GM19328 (cell line): ENCODE data around the gene MBD1.
"Not testable (repeated sequence)": the region's sequence is repeated elsewhere in the genome, so short reads cannot be mapped to it uniquely, and the experiment has no call there.

Source experiments
- ATAC-seq: cut with Tn5 transposase; IDR thresholded peaks from one replicate; pipeline ENCODE4 v1.9.1; 2021; ENCODE audit warnings: mild to moderate bottlenecking, moderate library complexity; ENCODE audit not compliant: unreplicated experiment

Gene MBD1, protein sequence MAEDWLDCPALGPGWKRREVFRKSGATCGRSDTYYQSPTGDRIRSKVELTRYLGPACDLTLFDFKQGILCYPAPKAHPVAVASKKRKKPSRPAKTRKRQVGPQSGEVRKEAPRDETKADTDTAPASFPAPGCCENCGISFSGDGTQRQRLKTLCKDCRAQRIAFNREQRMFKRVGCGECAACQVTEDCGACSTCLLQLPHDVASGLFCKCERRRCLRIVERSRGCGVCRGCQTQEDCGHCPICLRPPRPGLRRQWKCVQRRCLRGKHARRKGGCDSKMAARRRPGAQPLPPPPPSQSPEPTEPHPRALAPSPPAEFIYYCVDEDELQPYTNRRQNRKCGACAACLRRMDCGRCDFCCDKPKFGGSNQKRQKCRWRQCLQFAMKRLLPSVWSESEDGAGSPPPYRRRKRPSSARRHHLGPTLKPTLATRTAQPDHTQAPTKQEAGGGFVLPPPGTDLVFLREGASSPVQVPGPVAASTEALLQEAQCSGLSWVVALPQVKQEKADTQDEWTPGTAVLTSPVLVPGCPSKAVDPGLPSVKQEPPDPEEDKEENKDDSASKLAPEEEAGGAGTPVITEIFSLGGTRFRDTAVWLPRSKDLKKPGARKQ

DNA sequence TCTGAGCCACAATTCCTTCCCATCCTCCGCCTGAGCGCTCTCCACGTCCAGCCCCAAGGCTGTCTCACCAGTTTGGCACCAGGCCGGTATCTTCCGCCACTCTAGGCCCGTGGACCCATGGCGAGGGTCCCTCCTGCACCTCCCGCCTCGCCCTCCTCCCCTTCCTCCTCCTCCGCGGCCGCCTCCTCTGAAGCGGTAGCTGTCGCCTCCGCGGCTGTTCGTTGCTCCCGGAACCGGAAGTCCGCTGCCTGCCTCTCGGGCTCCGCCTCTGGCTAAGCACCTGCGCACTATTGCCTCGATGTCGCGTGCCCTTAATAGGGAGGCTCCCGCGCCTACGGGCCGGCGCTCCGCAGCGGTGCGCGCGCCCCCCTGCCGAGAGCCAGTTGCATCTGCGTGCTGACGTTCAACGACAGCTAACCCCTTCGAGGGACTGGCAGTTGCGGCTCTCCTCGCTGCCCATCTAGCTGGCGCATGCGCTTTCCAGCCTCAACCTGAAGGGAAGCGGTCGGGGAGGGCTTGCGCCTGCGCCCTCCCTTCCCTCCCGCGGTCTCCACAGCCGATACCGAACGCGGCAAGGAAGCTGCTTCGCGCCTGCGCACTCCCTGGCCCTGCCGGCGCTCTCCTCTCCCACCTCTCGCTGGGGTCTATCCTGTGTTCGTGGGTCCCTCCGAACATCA is at the start of gene MBD1:
Gene MBD1, minus strand, starts transcription at position 229 of the 677 bp plus-strand sequence. CDS start 1,531 bp downstream, outside the sequence.
- peak; percentile 91 for ATAC-seq

DNA sequence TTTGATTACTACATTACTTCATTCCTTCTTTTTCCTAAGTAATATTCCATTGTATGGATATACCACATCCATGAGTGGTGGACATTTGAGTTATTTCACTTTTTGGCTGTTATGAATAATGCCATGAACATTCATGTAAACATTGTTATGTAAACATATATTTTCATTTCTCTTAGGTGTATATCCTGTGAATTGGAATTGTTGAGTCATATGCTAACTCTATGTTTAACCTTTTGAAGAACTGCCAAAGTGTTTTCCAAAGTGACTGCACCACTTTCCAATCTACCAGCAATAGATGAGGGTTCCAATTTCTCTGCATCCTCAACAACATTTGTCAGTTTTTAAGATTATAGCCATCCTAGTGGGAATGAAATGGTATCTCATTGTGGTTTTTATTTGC is 48.9 kb upstream of the MBD1 start:
- ATAC-seq = no peak

DNA sequence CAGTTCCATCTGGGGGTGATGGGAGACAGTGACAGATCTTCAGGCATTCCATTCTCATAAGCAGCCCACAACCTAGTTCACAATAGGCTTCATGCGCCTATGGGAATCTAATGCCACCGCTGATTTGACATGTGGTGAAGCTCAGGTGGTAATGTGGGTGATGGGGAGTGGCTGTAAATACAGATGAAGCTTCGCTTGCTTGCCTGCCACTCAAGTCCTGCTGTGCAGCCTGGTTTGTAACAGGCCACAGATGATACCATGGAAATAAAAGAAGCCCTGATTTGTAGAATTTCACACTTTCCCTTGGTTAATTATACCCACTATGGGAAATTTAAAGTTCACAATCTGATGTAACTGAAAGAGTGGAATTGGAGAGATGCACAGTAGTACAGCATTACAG is 46.7 kb upstream of the MBD1 start:
- no peak for ATAC-seq

DNA sequence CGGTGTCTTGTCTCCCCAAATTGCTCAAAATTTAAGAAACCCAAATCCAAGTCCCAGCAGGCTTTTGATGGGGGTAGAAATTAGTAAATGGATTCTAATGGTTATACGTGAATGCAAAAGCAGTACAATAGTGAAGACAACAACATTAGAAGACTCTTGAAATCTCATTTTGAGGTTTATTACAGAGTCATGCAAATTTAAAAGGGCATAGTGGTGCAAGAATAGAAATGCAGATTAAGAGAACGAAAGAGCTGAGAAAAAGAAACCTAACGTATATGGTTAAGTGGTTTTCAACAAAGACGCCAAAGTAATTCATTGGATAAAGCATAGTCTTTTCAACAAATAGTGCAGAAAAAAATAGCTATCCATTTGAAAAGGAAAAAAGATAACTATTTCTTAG is 39.4 kb upstream of the MBD1 start:
- ATAC-seq = no peak

DNA sequence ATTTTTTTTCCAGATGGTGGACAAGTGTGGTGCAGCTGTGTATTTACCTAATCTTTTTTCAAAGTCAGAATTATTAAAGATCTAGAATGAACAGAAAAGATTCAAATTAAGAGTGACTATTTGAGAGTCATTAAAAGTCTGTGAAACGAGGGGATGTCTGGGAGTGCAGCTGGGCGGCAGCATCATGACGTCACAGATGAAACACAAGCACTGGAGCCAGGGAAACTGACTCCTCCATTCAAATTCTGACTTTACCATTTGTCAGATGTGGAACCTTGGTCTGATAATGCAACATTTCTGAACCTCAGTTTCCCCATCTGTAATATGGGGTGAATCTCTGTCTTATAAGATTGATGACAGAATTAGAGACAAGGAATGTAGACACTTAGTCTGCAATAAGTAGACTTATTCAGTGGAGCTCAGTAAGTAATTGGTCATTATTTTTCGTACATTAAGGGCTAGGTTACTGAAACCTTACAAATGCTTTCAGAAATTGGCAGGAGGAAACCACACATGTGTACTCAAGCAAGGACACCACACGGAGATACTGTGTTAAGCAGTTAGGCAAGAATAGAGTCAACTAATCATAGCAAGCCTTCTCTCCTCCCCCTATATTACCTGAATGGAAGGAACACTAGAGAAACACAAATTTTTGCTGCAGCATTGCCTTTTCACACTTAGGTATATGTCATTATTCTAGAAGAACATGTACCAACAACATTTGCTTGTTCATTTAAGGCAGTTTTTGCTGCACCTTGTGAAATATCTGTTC is 34.0 kb upstream of the MBD1 start:
- peak; percentile 74 for ATAC-seq

DNA sequence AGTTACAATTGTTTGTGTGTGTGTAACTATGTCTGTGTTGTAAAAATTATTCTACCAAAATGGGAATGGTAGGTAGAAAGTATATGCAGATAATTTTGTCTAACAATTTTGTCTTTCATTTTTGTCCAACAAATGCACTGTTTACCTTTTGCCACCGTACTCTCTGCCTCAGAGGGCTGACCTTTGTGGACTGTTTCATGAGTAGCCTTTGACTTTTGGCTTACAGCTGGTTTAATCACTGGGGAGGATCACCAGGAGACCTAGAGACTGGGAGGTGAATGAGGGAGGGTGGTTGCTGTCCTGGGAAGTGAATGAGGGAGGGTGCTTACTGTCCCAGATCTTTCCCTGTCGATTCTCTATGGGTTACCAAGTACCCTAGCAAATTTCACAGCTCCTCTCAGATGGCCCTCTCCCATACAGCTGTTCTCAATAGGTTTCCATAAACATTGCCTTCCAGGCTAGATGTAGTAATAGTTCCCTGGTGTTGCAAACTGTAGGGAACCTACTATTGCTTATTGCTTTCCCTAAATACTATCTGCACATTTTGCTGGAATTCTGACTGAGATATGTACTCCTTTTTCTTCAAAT is 32.6 kb upstream of the MBD1 start:
- ATAC-seq = no peak

DNA sequence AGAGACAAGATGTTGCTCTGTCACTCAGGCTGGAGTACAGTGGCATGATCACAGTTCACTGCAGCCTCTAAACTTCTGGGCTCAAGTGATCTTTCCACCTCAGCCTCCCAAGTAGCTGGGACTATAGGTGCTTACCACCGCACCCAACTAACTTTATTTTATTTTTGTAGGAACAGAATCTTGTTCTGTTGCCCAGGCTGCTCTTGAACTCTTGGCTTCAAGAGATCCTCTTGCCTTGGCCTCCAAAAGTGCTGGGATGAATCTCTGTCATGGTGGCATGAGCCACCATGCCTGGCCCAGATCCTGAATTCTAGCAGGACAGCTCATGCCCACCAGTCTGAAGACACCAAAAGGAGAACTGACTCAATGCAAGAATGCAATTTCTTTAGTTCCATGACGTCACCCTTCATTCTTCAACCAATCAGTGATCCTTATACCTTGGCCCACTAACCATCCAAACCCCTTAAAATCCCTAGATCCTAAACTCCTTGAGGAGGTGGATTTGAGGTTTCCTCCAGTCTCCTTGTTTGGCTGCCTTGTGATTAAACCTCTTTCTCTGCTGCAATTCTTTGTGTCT is 31.8 kb upstream of the MBD1 start:
- peak; percentile 1 for ATAC-seq

DNA sequence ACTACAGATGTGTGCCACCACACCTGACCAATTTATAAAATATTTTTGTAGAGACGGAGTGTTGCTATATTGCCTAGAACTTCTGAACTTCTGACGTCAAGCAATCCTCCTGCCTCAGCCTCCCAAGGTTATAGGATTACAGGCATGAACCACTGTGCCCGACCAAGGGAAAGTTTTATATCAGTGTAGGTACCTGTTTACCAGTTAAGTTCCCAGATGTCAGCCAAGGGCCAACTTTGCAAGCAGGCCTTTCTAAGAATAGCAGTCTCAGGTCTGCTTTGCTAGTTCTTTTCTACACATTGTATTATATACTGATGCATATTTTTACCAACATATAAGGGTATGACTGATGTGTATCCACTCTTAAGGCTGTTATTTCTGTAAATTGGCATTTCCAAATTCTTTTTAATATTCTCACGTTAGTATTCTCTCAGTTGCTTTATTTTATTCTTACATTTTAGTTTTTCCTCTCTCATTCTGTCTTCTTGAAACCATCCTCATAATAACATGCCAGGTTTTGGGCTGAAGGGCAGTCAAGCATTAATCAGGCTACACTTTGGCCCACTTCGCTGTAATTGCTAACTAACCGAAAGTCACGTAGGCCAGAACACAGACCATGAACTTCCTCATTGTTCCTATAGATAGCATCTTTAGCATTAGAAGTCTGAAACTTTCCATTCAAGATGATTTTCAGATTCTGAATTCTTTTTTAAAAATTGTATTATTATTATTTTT is 31.1 kb upstream of the MBD1 start:
- peak; percentile 59 for ATAC-seq

DNA sequence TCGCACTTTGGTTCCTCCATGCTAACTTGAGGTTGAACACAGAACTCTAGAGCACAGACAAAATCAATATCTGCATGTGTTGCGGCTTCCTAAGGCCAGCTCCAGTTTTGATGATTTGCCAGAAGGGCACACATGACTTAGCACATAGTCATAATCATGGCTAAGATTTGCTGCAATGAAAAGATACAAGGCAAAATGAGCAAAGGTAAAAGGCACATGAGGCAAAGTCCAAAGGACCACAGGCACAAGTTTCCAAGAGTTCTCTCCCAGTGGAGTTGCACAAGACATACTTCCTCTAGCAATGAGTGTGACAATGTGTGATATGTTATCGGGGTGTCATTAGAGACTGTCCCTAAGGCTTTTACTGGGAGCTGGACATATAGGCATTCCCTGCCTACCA is 30.3 kb upstream of the MBD1 start:
- no peak for ATAC-seq

DNA sequence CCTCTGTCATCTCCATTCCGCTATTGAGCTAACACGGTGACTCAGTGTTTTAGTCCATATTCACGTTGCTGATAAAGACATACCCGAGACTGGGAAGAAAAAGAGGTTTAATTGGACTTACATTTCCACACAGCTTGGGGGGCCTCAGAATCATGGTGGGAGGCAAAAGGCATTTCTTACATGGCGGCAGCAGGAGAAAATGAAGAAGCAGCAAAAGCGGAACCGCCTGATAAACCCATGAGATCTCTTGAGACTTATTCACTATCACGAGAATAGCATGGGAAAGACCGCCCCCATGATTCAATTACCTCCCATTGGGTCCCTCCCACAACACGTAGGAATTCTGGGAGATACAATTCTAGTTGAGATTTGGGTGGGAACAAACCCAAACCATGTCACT is 28.8 kb upstream of the MBD1 start:
- ATAC-seq = no peak

DNA sequence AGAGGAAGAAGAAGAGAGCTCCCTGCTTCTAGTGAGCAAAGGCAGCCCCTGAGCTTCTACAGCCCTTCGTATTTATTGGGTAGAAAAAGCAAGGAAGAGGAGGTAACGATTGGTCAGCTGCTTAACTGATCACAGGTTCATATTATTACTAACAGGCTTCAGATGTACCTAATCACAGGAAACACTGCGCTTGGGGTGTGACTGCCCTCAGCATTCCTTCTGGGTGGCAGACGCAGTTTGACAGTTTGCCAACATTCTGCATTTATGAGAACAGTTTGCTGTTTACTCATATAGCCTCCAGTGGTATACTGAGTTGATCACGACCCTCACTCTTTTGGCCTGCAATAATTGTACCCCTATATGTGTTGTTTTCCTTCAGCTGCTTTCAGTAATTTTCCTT is 27.5 kb upstream of the MBD1 start:
- not testable (repeated sequence) for ATAC-seq

DNA sequence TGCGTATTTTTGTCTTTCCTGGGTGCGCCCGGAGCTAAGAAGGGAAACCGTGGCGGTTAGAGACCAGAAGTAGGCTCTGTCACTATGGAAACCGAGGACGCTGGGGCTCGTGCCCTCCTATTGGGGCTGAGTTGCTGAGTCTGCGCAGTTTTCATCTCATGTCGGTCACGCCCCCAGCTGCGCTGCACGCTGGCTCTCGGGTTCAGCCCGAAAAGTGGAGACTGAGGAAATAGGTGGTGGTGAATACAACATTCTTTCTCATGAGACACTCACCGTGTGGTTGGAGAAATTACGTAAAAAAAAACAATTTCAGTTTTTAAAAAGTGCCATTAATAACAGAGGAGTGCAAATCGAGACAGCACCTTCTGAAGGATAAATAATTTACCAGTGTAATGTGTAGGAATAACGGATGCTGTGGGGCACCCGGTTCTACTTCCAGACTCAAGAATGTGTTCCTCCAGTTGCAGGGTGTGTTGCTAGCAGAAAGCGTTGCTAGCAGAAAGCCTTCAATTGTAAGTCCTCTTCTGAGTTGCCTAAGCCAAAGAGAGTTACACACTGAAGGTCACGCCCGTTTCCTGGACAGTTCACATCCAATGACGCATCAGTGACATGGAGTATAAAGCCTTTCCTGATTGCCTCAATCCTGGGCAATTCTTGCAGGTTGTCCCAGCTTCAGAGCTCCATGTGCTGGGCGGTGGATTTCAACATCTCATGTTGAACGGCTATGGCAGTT is 26.6 kb upstream of the MBD1 start:
- peak; percentile 92 for ATAC-seq

DNA sequence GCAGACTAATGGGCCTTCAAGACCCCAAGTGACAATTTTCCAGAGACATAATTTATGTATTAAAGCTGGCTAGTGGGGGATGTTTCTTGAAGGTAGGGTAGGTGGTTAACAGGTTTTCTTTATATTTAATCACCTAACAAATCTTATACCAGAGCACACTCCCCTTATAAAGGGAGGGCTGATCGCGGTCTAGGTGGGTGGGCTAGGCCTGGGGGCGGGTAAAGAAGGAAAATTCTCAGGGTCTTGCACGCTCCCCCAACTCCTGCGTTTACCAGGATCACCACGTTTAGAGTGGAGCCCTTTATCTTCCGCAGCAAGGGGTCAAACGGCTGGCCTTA is 26.0 kb upstream of the MBD1 start:
- ATAC-seq = no peak

DNA sequence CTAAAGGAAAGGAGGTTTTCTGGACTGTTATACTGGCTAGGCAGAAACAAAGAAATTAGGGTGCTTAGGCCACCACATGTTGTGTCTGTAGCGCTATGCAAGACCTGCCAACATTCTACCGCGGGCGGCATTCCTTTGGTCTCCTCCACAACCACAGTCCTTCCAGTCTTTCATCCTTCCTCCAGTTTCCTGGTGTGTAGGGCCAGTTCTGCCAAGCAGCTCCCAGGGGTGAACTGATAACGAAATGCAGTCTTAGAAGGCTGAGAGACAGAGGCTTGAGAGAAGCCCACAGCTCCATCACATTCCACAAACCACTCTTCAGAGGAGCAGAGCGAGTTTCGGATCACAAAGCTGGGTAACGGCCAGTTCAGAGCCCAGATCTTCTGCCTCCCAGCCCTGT is 25.6 kb upstream of the MBD1 start:
- no peak for ATAC-seq

DNA sequence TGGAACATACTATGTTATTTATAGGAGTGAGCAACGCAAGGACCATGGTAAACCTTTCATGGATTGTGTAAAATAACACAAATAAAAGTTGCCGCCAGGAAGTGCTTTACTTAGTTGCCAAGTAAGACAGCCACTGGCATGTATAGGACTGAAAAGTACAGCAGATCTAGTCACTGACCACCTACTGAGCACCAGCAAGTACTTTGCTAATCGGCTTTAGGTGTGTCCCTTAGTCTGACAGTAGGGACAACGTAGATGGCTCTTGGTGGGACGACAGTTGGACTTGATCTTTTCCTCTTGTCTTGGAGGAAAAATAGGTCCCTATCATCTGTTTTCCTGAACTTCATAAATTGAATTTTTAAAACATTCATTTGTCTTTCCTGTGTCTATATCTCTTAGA is 19.8 kb upstream of the MBD1 start:
- no peak for ATAC-seq

DNA sequence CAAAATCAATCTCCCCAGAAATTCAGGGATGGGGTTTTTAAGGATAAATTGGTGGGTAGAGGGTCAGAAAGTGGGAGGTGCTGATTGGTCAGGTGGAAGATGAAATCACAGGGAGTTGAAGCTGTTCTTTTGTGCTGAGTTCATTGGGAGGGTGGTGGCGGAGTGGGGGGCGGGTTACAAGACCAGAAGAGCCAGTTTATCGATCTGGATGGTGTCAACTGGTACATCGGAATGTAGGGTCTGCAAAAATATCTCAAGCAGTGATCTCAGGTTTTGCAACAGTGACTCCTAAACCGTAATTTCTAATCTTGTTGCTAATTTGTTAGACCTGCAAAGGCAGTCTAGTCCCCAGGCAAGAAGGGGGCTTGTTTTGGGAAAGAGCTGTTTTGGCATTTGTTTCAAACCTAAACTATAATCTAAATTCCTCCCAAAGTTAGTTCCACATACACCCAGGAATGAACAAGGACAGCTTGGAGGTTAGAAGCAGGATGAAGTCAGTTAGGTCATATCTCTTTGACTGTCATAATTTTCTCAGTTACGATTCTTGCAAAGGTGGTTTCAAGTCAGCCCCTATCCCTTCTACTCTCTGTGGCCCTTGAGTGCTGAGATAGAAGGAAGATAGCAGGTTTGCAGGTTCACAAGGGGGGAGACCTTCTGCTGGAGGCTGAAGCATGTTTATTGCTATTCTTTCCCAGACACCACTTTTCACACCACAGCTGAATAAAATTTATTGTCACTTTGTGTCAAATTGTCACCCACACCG is 18.5 kb upstream of the MBD1 start:
- no peak for ATAC-seq

DNA sequence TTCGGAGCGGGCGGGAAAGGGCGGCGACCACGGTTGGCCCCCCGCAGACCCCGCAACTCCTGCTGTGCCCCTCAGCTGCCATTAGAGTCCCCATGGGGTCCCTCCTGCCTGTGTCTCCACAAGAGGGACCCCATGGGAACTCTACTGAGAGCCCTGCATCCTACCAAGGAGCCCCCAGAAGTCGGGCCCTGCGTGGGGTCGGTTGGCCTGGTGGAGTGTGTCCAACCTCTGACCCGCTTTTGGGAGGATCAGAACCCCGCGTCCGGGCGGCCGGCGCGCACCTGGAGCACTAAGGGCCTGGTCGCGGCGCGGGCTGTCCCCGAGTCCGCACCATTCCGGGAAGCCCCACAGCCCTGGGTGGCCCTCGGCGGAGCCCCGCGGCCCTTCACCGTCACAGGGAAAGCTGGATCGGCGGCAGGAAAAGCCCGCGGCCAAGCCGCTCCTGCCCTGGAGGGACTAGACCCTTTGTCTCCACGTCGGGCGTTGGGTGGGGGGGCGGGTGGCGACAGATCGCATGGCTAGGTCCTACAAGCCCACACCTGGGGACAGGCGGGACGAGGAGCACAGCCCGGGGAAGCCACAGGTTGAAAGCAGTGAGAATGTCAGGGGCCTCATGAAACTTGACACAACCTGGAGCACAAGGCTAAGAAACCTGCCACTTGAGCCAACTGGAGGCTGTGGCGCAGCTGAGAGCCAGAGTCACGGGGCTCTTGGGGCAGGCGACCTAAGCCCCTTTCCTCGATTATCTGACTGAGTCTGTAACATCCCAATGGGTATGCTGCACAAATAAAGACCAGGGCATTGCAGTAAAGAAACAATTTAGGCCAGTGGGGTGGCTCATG is 17.3 kb upstream of the MBD1 start:
- ATAC-seq = no peak
